GM21390 (cell line): ENCODE data around the gene ZCCHC9.
"Not testable (repeated sequence)": the region's sequence is repeated elsewhere in the genome, so short reads cannot be mapped to it uniquely, and the experiment has no call there.

Experiments used
- ATAC-seq: cut with Tn5 transposase; IDR thresholded peaks from one replicate; pipeline ENCODE4 v1.9.1; 2021; ENCODE audit not compliant: unreplicated experiment

ZCCHC9 gene, protein sequence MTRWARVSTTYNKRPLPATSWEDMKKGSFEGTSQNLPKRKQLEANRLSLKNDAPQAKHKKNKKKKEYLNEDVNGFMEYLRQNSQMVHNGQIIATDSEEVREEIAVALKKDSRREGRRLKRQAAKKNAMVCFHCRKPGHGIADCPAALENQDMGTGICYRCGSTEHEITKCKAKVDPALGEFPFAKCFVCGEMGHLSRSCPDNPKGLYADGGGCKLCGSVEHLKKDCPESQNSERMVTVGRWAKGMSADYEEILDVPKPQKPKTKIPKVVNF

DNA sequence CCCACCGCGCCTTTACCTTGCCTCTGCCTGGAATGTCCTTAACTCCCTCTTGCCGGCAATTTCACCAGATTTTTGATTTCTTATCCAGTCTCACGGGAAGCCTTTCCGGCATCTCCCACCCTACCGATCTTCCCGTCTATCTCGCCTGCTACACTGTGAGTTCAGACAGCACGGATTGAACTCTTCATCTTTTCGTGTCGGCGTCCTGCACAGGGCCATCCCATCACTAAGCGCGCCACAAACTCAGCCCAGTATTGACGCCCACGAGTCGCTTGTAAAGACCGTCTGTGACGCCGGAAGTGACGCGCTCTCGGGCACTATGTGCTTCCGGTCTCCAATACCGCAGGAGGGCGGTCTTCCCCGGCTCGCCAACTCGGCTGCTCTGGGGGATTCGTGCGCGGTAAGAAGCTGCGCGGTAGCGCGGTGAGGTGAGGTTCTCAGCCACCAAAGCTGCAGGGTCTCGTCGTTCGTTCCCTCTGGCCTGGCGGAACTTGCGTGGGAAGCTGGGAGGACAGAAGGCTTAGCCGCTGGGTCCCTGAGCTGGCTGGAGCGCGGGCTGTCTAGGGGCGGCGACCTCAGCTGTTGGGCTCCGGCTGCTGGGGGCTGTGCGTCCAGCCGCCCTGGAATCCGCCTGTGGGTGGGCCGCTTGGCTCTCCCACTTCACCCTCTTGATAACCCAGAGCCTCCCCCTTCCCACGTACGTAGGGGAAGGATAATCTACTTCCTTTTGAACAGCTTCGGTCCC lies at the start of gene ZCCHC9:
TSS of gene ZCCHC9 (plus strand) at position 317 of the 745 bp plus-strand sequence. CDS start 3,171 bp downstream, outside the sequence.
- peak; percentile 97 for ATAC-seq

DNA sequence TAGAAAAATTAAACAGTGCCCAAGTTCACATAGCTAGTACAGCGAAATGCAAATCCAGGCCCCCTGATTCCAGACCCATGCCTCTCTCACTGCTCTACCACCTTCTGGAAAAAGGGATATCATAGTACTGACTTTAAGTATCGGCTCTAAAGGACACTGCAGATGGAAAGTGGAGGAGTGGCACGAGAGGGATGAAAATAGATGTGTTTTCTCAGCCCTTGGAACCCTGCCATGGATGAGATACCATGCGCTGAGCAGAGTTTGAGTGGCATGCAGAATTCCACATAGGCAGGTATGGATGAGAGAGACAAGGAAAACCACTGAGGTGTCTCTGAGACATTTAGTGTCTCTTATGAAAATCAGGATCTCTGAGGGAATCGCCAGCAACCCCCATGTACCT lies 49.5 kb upstream of the ZCCHC9 start:
- no peak for ATAC-seq

DNA sequence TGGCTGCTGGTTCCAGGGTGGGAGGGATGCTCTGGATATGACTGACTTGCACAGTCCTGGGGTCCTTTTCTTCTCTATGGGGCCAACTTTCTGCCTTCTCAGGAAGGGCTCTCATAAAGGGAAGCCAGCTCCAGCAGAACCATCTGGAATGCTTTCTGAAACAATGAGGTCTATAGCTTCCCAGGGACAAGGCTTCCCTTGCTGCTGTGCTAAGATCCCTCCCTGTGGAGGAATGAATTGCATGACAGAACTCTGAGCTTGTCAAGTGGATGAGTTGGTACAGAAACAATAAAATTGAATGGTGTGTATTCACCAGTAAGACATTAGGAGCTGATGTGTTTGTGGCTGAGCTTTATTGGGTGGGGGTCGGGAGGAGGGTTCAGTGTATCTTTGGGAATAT lies 48.5 kb upstream of the ZCCHC9 start:
- no peak for ATAC-seq

DNA sequence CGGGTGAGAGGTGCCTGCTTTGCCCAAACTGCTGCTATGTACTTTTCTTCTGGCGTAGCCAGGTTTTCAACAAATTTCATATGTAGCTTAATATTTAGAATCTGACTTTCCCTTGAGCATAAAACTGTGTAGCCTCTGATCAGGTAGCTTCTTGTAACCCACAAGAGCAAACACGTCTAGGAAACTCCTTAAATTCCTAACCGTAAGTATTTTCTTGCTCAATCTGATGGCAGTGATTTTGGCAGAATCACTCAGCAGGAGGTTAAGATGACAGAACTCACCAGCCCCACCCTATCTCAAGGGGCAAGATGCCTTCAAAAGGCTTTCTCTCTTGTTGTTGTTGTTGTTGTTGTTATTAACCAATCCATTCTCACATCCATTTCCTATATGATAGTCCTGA lies 47.5 kb upstream of the ZCCHC9 start:
- ATAC-seq: no peak

DNA sequence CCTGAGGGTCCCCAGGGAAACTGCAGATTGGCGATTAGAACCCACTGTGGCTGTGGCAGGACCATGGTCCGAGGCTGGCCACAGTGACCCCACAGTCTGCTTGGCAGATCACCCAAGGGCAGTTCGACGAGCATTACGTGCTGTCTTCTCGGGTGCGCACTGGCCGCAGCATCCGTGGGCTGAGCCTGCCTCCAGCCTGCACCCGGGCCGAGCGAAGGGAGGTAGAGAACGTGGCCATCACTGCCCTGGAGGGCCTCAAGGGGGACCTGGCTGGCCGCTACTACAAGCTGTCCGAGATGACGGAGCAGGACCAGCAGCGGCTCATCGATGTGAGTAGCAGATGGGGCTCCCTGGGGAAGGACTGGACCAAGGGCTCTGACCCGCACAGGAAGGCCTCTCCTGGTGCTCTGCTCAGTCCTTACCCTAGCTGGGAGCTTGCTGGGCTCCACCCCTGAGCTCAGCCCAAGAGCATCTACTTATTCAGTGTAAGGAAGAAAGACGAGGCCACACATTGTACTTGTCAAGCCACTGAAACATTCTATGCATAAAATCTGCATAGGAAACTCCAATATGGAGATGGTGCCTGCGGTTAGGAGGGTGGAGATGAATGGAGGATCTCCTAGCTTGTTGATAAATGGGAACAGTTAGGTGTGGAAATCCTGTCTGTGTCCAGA lies 46.4 kb upstream of the ZCCHC9 start:
- ATAC-seq: no peak

DNA sequence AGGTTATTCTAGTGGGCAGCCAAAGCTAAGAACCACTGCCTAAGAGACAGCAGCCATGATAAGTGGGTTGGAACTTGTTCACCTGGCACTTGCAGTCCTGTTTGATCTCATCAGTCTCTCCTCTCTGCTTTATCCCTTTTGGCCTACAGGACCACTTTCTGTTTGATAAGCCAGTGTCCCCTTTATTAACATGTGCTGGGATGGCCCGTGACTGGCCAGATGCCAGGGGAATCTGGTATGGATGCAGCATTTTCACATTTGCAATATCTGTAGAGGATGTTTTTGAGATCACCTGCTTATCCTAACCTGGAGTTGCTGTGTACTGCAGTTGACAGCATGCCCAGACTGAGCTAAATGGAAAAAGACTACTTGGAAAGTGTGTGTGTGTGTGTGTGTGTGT lies 44.6 kb upstream of the ZCCHC9 start:
- ATAC-seq: no peak

DNA sequence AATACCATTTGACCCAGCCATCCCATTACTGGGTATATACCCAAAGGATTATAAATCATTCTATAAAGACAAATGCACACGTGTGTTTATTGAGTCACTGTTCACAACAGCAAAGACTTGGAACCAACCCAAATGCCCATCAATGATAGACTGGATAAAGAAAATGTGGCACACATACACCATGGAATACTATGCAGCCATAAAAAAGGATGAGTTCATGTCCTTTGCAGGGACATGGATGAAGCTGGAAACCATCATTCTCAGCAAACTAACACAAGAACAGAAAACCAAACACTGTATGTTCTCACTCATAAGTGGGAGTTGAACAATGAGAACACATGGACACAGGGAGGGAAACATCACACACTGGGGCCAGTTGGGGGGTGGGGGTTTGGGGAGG lies 38.6 kb upstream of the ZCCHC9 start:
- not testable (repeated sequence) for ATAC-seq

DNA sequence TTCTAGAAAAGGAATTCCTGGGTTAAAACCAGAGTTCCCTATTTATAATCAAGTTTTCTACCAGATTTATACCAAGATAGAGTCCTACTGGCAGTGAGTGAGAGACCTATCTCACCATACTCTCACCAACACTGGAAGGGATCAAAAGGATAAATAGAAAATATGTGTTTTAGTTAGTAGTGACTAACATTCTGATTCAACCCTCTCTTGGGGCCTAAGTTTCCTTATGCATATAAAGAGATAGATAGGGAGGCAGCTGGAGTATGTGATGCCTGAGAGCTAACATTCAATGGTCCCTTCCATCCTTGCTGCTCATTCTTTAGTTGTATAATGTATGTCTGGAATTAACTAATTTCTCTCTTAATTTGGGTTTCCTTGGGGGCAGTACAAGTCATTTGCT lies 36.3 kb upstream of the ZCCHC9 start:
- ATAC-seq: no peak

DNA sequence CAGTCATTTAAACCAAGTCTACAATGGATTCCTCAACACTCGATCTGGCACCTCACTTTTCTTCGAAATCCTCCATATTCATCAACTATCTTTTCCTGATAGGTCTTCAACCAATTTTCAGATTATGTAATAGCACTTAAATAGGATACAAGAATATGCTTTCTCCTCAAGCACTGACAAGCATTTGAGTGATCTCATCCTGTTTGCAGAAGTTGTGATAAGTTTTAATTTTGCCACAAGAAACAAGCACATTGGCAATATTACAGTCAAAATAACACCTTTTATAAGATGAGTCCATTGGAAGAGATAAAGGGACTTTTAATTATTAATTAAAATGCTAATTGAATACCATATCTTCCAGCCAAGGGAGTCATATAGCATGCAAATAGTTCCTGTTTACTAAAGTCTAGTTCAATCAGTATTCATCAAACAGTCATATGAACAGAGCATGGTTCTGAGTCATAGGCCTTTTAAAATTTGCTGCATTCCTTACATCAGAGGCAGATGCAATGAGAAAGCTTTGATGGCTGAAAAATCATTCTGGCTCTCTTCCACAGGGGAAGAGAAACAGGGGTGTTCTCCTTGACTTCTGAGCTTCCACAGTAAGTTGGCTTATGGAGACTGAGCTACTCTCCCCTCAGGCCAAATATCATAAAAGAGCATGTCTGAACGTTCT lies 32.7 kb upstream of the ZCCHC9 start:
- no peak for ATAC-seq

DNA sequence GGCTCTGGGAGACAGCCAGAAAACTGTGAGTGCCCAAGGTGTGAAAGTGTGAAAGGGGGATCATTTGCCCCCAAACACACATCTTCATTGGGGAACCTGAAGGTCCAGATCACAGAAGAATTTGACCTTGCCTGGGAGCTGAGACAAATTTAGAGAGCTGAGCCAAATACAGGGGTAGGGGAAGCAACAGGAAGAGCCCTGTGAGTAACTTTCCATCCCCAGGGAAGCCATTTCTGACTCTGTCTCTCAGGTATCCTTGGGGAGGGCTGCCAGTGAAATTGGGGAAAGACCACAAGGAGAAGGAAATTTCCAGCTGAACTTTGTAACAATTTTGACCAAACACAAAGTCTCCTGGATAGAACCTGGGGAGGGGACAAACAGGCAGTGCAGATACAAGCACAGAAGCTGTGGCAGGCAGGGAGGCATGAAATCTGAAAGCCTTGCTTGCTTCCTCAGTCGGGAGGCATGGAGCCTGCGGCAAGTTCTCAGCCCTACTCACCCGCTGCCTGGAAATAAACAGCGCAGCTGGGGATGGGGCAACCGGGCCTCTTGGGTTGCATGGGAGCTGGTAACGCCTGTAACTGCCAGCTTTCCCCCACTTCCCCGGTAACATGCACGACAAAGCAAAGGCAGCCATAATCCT lies 31.5 kb upstream of the ZCCHC9 start:
- ATAC-seq: no peak

DNA sequence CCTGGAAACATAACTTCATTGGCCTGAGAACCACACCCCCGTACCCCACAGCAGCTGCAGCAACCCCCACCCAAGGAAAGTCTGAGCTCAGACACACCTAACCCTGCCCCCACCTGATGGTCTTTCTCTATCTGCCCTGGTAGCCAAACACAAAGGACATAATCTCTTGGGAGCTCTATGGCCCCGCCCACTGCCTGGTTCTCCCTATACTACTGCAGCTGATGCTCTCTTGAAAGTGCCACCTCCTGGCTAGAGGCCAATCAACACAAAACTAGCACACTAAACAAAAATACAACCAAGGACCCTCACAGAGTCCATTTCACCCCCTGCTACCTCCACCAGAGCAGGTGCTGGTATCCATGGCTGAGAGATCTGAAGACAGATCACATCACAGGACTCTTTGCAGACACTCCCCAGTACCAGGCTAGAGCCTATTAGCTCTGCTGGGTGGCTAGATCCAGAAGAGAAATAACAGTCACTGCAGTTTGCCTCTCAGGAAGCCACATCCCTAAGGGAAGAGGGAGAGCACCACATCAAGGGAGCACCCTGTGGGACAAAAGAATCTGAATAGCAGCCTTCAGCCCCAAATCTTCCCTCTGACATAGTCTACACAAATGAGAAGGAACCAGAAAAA lies 30.9 kb upstream of the ZCCHC9 start:
- not testable (repeated sequence) for ATAC-seq

DNA sequence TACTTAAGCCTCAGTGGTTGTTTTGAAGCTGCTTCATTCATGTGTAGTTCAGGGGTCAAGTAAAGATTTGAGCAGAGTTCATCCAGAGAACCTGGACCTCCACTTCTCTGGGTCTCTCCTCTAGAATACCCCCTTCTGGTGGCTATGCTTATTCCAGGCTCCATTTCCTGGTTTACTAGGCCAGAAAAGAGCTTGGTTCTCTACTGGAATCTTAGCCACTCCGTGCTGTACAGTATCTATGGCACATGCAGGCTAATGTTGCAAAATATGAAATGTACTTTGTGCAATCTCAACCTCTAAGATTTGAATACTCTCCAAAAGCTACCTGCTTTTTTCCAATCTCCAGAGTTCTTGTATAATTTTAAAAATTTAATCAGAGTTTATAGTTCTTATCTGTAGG lies 17.4 kb upstream of the ZCCHC9 start:
- ATAC-seq: no peak

DNA sequence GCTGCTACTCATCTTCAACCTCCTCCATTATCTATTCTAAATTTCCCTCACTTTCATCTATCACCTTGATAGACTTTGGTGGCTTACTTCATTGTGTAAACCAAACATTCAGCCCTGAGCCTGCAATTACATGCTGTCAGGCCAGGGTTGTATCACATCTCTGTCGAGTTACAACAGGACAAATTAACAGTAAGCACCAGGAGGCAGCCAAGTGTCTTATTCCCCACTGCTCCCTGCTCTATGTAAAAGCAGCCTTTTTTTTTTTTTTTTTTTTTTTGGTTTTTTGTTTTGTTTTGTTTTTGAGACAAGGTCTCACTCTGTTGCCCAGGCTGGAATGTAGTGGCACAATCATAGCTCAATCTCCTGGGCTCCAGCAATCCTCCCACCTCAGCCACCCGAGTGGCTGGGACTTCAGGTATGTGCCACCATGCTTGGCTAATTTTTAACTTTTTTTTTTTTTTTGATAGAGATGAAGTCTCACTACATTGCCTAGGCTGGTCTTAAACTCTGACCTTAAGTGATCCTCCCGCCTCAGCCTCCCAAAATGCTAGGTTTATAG lies 15.2 kb upstream of the ZCCHC9 start:
- ATAC-seq: no peak

DNA sequence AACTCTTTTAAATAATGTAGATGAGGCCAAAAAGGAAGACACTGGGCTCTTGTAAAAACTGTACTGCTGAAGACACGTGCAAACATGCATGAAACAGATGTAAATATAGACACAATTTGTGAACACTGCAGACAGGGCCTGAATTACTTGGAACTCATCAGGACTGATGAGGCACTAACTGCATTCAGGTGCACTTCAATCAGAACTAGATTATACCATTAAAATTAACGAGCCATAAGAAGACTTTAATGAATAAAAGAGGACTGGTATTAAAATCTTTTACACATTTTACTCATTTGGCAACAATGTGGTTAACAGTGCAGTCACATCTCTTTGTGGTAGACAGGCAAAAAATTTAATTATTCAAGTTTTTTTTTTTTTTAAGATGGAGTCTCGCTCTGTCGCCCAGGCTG lies 13.4 kb upstream of the ZCCHC9 start:
- peak; percentile 43 for ATAC-seq

DNA sequence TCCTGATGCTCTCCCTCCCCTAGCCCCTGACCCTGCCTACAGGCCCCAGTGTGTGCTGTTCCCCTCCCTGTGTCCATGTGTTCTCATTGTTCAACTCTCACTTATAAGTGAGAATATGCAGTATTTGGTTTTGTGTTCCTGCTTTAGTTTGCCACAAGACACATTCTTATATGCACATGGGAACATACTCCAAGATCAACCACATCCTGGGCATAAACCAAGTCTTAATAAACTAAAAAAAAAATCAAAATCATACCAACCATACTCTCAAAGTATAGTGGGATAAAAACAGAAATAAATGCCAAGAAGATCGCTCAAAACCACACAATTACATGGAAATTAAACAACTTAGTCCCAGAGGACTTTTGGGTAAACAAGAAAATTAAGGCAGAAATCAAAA lies 11.2 kb upstream of the ZCCHC9 start:
- ATAC-seq: no peak

DNA sequence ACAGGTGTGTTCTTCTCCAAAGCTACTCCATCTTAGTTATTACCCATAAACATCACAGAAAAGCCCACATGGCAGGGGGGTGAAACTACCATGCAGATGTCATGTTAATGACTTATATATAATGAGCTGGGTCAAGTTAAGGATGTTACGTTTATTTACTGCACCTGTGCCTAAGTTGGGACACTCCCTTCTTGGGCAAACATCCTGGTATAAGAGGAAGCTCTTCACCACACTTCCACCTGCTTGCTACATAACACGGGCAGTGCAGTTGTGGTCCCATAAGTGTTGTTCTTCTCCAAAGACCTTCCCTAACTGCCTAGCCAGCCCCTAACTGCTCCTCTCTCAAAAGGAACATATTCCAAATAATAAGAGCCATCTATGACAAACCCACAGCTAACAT lies 9.3 kb upstream of the ZCCHC9 start:
- no peak for ATAC-seq

DNA sequence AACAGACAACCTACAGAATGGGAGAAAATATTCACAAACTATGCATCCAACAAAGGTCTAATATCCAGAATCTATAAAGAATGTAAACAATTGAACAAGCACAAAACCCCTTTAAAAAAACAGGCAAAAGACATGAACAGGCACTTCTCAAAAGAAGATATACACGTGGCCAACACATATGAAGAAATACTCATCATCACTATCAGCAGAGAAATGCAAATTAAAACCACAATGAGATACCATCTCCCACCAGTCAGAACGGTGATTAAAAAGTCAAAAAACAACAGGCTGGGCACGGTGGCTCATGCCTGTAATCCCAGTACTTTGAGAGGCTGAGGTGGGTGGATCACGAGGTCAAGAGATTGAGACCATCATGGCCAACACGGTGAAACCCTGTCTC lies 7.4 kb upstream of the ZCCHC9 start:
- not testable (repeated sequence) for ATAC-seq

DNA sequence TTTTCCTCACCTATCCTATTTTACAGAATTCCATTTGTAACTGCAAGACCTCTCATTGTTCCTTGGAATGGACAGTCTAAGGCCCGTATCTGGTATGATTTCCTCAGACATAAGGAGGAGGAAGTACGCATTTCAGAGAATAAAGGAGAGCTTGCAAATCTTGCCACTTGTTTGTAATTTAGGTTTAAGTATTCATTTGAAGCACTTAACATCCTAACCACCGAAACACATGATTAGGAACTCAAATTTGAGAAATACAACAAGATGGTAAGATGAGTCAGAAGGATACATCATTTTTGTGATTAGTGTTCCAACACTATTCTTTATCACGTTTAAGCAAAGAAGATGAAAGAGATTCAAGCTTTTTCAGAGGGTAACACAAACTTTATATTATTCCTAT lies 3.9 kb upstream of the ZCCHC9 start:
- ATAC-seq: no peak

DNA sequence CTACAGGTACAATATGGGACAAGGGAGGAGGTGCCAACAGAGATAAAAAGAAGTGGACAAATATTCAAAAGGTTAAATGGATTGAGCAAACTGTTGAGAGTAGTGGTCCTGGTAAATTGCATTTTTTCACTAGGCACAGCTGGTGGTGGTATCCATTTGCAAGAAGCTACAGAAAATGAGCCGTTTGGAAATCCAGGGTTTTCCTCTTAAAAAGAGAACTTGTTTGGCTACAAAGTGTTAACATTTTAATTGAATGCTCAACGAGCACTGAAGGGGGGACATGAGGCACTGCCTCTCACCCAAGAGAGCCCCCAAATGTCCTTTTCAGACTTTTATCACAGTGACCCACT lies 491 bp upstream of the ZCCHC9 start:
- no peak for ATAC-seq

DNA sequence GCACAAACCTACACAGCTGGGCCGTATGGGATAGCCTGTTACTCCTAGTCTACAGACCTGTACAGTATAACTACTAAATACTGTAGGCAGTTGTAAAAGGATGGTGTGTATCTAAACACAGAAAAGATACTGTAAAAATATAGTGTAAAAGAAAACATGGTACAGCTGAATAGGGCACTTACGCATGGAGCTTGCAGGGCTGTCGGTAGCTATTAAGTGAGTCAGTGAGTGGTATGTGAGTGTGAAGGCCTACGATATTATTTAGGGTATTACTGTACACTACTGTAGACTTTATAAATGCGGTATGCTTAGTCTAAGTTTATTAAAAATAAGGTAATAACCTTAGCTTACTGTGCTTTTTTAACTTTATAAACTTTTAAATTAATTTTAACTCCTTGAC lies 1.2 kb downstream of the ZCCHC9 start:
- no peak for ATAC-seq
